HL-60/S4 (cell line): ENCODE data around the gene PRR15.

Experiments
- in situ Hi-C: fragments of 300-500 bp; cut with MboI; formaldehyde crosslinking; loops from 2 replicates; pipeline ENCODE4 v1.14.3; 2022; ENCODE audit warnings: low sequenced_read_pairs

Gene PRR15

GRCh38 chr7:29567174-29567573 lies 3.5 kb downstream of the PRR15 start:
- in situ Hi-C loops = no loop called here

- in situ Hi-C loops = no loop called here
Observed at GRCh38 chr7:29569648-29570047, 6.0 kb downstream of the PRR15 start.

GRCh38 chr7:29572558-29572957 lies 8.9 kb downstream of the PRR15 start:
- in situ Hi-C loops = no loop called here

GRCh38 chr7:29573567-29573966 lies 9.9 kb downstream of the PRR15 start:
- in situ Hi-C loops = no loop called here

GRCh38 chr7:29574659-29575058 lies 11.0 kb downstream of the PRR15 start:
- in situ Hi-C loops = no loop called here

- in situ Hi-C loops = no loop called here
Observed at GRCh38 chr7:29587195-29587808, 23.7 kb downstream of the PRR15 start.

GRCh38 chr7:29588212-29588611 lies 24.6 kb downstream of the PRR15 start:
- in situ Hi-C loops = no loop called here

GRCh38 chr7:29588900-29589696 lies 25.5 kb downstream of the PRR15 start:
- in situ Hi-C loops = no loop called here

GRCh38 chr7:29592866-29593265 lies 29.2 kb downstream of the PRR15 start:
- in situ Hi-C loops = no loop called here

- in situ Hi-C loops = no loop called here
Observed at GRCh38 chr7:29593459-29593858, 29.8 kb downstream of the PRR15 start.

- in situ Hi-C loops = no loop called here
Observed at GRCh38 chr7:29596593-29597178, 33.1 kb downstream of the PRR15 start.

- in situ Hi-C loops = no loop called here
Observed at GRCh38 chr7:29597266-29597665, 33.6 kb downstream of the PRR15 start.

- in situ Hi-C loops = no loop called here
Observed at GRCh38 chr7:29598137-29598536, 34.5 kb downstream of the PRR15 start.

GRCh38 chr7:29598613-29599012 lies 35.0 kb downstream of the PRR15 start:
- in situ Hi-C loops = no loop called here

- in situ Hi-C loops = no loop called here
Observed at GRCh38 chr7:29599026-29599425, 35.4 kb downstream of the PRR15 start.

- in situ Hi-C loops = no loop called here
Observed at GRCh38 chr7:29600661-29601060, 37.0 kb downstream of the PRR15 start.

- in situ Hi-C loops = no loop called here
Observed at GRCh38 chr7:29604052-29604451, 40.4 kb downstream of the PRR15 start.

- in situ Hi-C loops = no loop called here
Observed at GRCh38 chr7:29604702-29605101, 41.1 kb downstream of the PRR15 start.

GRCh38 chr7:29605671-29606070 lies 42.0 kb downstream of the PRR15 start:
- in situ Hi-C loops = no loop called here

GRCh38 chr7:29606287-29606721 lies 42.7 kb downstream of the PRR15 start:
- in situ Hi-C loops = no loop called here

- in situ Hi-C loops = no loop called here
Observed at GRCh38 chr7:29606830-29607229, 43.2 kb downstream of the PRR15 start.

GRCh38 chr7:29607259-29607658 lies 43.6 kb downstream of the PRR15 start:
- in situ Hi-C loops = no loop called here
